T follicular helper cell (primary cell): ENCODE data around the gene SPRYD3.
A peak's percentile ranks its signal among the peaks of the same experiment; 100 is the strongest.

Experiments used
- DNase-seq: peaks from one replicate; pipeline ENCODE4 v3.0.0-alpha.2; 2020; ENCODE audit warnings: low read depth

Gene SPRYD3

GRCh38 chr12:53063708-53064612 is 15.2 kb downstream of the SPRYD3 start:
- no peak for DNase-seq

GRCh38 chr12:53062977-53063707 is 16.0 kb downstream of the SPRYD3 start:
- no peak for DNase-seq

- no peak for DNase-seq
These were observed 16.9 kb downstream of the SPRYD3 start for GRCh38 chr12:53062011-53062961.

GRCh38 chr12:53061404-53062010 is 17.7 kb downstream of the SPRYD3 start:
- no peak for DNase-seq

GRCh38 chr12:53060721-53061276 is 18.4 kb downstream of the SPRYD3 start:
- DNase-seq, result no peak

GRCh38 chr12:53060064-53060720 is 19.0 kb downstream of the SPRYD3 start:
- no peak for DNase-seq

GRCh38 chr12:53059434-53060063 is 19.6 kb downstream of the SPRYD3 start:
- DNase-seq, result no peak

GRCh38 chr12:53058674-53059433 is 20.3 kb downstream of the SPRYD3 start:
- DNase-seq, result no peak

- DNase-seq, result no peak
These were observed 21.2 kb downstream of the SPRYD3 start for GRCh38 chr12:53057816-53058500.

- no peak for DNase-seq
These were observed 22.3 kb downstream of the SPRYD3 start for GRCh38 chr12:53056901-53057300.

GRCh38 chr12:53056296-53056695 is 22.9 kb downstream of the SPRYD3 start:
- DNase-seq, result no peak

GRCh38 chr12:53055471-53056266 is 23.5 kb downstream of the SPRYD3 start:
- DNase-seq, result no peak

- peak; percentile 93 for DNase-seq
These were observed 24.9 kb downstream of the SPRYD3 start for GRCh38 chr12:53054112-53054878.

- peak; percentile 52 for DNase-seq
These were observed 25.7 kb downstream of the SPRYD3 start for GRCh38 chr12:53053218-53054111.

GRCh38 chr12:53052419-53053217 is 26.6 kb downstream of the SPRYD3 start:
- no peak for DNase-seq
